ENCODE data around the gene ACE.

DNA sequence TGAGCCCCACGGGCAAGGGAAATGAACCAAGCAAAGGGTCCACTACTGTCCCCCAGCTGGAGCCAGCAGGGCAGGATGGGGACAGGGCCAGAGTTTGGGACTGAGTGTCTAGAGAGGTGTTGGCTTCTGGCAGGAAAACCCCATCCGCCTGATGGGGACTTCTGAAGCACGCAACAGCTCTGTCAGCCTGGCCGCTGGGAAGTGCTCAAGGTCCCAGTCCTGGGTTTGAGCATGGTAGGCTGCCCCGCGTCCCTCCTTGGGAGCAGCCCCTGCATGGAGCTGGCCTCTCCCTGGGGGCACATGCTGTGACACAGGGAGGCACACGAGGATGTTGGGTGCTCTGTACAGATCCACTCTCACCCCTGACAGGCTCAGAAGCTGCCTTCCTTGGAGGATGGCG is 14.6 kb downstream of the ACE start:
- TF ChIP-seq, protein P1, sequence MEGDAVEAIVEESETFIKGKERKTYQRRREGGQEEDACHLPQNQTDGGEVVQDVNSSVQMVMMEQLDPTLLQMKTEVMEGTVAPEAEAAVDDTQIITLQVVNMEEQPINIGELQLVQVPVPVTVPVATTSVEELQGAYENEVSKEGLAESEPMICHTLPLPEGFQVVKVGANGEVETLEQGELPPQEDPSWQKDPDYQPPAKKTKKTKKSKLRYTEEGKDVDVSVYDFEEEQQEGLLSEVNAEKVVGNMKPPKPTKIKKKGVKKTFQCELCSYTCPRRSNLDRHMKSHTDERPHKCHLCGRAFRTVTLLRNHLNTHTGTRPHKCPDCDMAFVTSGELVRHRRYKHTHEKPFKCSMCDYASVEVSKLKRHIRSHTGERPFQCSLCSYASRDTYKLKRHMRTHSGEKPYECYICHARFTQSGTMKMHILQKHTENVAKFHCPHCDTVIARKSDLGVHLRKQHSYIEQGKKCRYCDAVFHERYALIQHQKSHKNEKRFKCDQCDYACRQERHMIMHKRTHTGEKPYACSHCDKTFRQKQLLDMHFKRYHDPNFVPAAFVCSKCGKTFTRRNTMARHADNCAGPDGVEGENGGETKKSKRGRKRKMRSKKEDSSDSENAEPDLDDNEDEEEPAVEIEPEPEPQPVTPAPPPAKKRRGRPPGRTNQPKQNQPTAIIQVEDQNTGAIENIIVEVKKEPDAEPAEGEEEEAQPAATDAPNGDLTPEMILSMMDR (IDR thresholded peaks at IDR 0.05), result no peak
- no peak for TF ChIP-seq POLR2A (IDR thresholded peaks at IDR 0.05)

All from gastroesophageal sphincter (tissue), 3 donors.